Hematopoietic multipotent progenitor cell treated with erythropoietin and hydrocortisone succinate and interleukin-3 and kit ligand, for 17 days (in vitro differentiated cells): ENCODE data around the gene EMCN.
"Not testable (repeated sequence)": the region's sequence is repeated elsewhere in the genome, so short reads cannot be mapped to it uniquely, and the experiment has no call there.

Source experiments
- DNase-seq: peaks from one replicate; pipeline ENCODE4 v3.0.0-alpha.2; 2015; ENCODE audit warnings: low spot score

Gene EMCN

GRCh38 chr4:100379583-100380105 lies 138.2 kb downstream of the EMCN start:
- DNase-seq = no peak

DNA sequence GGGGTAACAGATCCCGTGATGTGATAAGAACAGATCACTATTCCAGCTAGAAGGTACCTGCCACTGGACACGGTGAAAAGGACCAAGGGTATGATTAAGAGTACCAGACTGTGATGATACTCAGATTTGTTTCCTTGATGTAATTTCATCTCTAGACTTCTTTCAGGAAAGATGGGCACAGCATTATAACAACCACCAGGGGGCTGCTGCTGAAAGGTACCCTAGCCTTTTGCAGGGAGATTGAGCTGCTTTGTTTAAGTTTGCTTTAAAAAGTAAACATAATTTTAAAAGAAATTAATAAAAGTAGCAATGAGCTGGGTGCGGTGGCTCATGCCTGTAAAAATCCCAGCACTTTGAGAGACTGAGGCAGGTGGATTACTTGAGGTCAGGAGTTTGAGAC lies 145.4 kb downstream of the EMCN start:
- DNase-seq = no peak

DNA sequence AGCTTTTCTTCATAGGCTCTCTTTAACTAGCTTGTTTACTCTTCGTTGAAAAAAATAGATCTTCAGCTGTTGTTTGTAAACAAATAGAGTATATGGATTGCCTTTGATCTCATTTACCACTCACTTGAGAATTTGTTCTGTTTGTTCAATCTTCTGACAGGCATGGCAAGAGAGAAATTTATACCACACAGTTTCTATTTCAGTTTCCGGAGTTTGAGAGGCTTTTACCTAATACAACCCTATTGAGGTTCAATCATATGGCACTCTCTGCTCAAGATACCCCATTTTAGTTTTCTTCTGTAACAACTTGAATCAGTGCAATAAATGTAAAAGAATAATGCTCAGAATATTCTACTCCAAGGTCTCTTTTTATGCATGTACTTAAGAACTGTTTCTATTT lies 148.0 kb downstream of the EMCN start:
- no peak for DNase-seq

GRCh38 chr4:100367451-100367850 lies 150.4 kb downstream of the EMCN start:
- DNase-seq = no peak

DNA sequence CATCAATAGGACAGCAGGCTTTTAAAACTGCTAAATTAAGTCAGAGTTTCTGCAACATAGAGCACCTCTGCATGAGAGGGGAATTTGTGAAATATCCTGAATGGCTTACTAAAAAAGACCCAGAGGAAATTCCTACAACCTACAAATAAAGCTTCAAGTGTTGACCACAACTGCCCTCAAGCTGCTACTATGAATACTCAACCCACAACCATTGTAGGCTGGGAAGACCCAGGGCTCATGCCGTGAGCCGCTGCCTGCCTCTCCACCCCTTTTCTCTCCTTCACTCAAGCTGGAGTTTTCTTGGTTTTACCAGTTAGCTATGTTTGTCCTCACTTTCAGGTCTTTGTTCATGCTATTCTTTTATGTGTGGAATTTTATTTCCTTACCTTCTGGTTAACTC lies 151.6 kb downstream of the EMCN start:
- DNase-seq = no peak

DNA sequence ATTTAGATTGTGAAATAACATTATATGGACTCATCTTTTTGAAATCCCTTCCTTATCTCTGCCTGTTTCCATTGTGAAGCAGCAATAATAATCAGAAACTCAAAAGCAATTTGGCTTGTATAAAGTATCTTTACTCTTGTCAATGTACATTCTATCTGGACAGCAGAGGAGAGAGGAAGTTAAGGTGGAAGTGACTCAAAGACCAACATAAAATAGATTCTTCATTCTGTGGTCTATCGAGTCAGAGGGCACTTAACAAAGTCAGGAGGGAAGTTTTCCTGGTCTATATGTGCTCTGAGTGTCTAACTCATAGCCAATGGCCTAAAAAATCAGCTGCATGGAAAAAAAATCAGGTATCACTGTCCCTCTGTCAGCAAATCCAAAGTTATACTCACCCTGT lies 155.5 kb downstream of the EMCN start:
- DNase-seq = no peak

DNA sequence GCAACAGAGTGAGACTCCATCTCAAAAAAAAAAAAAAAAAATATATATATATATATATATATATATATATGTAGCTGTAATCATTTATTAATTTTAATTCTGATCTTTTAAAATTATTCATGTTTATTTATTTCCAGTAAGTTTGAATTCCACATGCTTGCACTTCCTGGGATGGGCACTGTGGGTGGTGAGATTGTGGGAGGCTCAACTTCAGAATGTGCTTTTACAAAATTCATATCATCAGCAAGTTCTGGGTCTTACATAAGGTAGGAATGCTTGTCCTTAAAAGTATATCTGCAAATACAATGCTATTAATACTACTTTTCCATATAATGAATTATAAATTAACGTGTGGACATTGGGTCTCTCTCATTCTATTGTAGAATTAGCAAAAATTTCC lies 156.5 kb downstream of the EMCN start:
- no peak for DNase-seq

DNA sequence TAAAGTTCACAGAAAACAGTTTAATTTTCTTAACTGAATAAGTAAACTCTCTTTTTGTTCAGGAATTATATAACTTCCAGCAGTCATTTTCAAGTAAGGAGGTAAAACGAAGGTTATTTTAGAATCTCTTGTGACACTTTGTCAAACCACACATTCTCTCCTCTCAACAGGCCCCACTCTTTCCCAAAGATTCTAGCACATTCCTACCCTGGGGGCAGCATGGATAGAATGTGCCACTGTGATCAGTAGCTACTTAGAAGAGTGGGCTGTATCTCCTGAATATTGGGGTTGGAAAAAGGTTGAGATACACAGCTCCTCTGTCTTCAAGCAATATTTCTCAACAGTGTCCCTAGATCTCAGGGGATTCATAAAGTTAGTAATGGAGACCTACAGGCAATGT lies 157.6 kb downstream of the EMCN start:
- DNase-seq = no peak

- DNase-seq = no peak
Observed at GRCh38 chr4:100359441-100359840, 158.4 kb downstream of the EMCN start.

GRCh38 chr4:100357542-100357941 lies 160.3 kb downstream of the EMCN start:
- no peak for DNase-seq

GRCh38 chr4:100356172-100356571 lies 161.7 kb downstream of the EMCN start:
- DNase-seq = no peak

DNA sequence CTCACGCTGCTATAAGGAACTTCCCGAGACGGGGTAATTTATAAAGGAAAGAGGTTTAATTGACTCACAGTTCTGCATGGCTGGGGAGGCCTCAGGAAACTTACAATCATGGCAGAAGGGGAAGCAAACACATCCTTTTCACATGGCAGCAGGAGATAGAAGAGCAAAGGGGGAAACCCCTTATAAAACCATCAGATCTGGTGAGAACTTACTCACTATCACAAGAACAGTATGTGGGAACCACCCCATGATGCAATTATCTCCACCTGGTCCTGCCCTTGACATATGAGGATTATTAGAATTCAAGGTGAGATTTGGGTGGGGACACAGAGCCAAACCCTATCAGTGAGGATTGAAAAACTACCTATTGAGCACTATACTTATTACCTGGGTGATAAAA lies 165.5 kb downstream of the EMCN start:
- not testable (repeated sequence) for DNase-seq

- DNase-seq = no peak
Observed at GRCh38 chr4:100348473-100348872, 169.3 kb downstream of the EMCN start.

DNA sequence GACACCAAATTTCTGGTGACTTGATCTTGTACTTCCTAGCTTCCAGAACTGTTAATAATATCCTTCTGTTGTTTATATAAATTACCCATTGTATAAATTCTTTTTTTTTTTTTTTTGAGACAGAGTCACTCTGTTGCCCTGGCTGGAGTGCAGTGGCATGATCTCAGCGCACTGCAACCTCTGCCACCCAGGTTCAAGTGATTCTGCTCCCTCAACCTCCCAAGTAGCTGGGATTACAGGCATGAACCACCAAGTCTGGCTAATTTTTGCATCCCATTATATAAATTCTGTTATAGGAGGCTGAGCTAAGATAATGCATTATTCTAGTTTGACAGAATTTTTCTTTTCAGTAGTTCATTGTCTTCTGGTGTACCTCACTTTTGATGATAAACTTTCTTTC lies 170.6 kb downstream of the EMCN start:
- no peak for DNase-seq

DNA sequence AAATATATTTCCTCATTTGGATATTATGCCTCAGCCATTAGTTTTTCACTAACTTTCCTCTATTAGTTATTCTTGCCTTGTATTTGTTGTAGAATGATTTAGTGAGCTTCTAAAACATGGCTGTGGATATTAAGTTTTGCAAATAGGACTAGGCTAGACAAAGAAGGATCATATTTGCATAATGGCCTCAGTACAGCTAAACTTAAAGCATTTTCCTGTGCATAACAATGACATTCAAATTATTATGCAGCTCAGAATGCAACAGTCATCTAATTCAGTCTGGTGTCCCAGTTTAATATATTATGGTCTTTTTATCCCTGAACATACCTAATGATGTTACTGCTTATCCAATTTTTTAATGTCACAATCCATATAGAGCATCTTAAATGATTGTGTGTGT lies 172.2 kb downstream of the EMCN start:
- no peak for DNase-seq
